Central memory CD8-positive, alpha-beta T cell (primary cell): Measurements from ENCODE around the gene WASF2.
"Not testable (repeated sequence)": the region's sequence is repeated elsewhere in the genome, so short reads cannot be mapped to it uniquely, and the experiment has no call there.

Source experiments
- ATAC-seq: fragments of 150-1000 bp; cut with Tn5 transposase; replicated peaks from 2 replicates; pipeline ENCODE4 v1.10.0; 2022; ENCODE audit warnings: mild to moderate bottlenecking, moderate FRiP score, moderate number of reproducible peaks; ENCODE audit not compliant: poor library complexity, severe bottlenecking; ENCODE audit errors: extremely low read depth
- DNase-seq, 2 donors: peaks; one replicate each; pipeline ENCODE4 v3.0.0; 2021; ENCODE audit warnings: low spot score in 2 of 2
- H3K27ac Mint-ChIP-seq: one replicate; pipeline ENCODE4 v1.8.0; 2022; ENCODE audit warnings: low read depth, mild to moderate bottlenecking, moderate library complexity, mixed read lengths
- H3K27me3 Mint-ChIP-seq: one replicate; pipeline ENCODE4 v1.8.0; 2022; ENCODE audit warnings: mixed read lengths
- H3K36me3 Mint-ChIP-seq: one replicate; pipeline ENCODE4 v1.8.0; 2022; ENCODE audit warnings: mild to moderate bottlenecking, moderate library complexity, mixed read lengths; ENCODE audit not compliant: insufficient read depth
- H3K4me1 Mint-ChIP-seq: one replicate; pipeline ENCODE4 v1.8.0; 2022; ENCODE audit warnings: mixed read lengths
- H3K4me3 Mint-ChIP-seq: one replicate; pipeline ENCODE4 v1.8.0; 2022; ENCODE audit warnings: mild to moderate bottlenecking, moderate library complexity, mixed read lengths
- H3K9me3 Mint-ChIP-seq: one replicate; pipeline ENCODE4 v1.8.0; 2022; ENCODE audit warnings: mixed read lengths

Gene WASF2

DNA sequence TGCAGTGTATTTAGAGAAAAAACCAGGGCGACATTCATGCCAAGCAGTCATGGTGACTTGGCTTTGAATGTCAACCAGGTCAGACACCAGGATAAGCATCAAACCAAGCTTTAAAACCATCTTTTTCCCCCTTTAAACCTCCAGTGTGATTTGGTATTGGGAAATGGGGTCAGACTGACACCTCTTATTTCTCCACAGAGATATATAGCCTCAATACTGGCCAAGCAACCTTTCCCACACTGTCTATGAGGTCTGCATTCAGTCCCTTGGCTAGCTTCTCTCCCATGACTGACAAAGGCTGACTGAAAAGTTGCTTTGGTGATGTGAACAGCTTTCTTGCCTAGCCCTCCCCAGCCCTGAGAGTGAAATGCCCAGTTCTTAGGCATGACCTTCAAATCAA, 75.9 kb downstream of the WASF2 start:
- no peak for ATAC-seq

DNA sequence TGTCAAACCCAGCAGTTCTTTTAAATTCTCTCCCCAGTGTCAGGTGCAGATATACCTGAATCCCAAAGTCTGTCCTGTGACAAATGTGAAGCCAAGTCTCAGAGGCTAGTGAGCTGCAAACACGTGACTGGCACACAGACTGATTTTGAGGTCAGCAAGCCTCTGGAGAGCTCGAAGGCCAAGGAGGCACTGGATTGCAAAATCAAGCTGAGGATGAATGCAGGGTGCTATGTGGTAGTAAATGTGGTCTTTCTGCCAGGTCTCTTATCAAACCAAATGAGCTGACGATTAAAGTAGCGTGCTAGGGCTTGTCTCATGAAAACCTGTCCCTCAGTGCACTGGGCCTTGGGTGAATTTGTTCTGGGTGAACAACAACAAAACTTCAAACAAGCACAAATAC, 77.0 kb downstream of the WASF2 start:
- H3K4me1 Mint-ChIP-seq: peaks cover 28% of the 10 kb centered on the region
- peaks cover 61% of the 10 kb centered on the region for H3K36me3 Mint-ChIP-seq
- no peaks in the 10 kb centered on the region for H3K9me3 Mint-ChIP-seq
- ATAC-seq (no peak), DNase-seq (no peak)
- no peaks in the 10 kb centered on the region for H3K27me3 Mint-ChIP-seq
- H3K27ac Mint-ChIP-seq: no peak overlapping the region
- H3K4me3 Mint-ChIP-seq: no peak overlapping the region

More for the DNA sequence above, 75.9 kb downstream of the WASF2 start:
- Mint-ChIP-seq H3K27ac (peak overlapping the region; percentile 26), H3K4me1 (peaks cover 39% of the 10 kb centered on the region), H3K4me3 (no peak overlapping the region), H3K36me3 (peaks cover 63% of the 10 kb centered on the region), H3K27me3 (no peaks in the 10 kb centered on the region), H3K9me3 (no peaks in the 10 kb centered on the region)
- DNase-seq: no peak

- no peak overlapping the region for H3K27ac Mint-ChIP-seq
- ATAC-seq: no peak
- no peak overlapping the region for H3K4me3 Mint-ChIP-seq
- peaks cover 65% of the 10 kb centered on the region for H3K36me3 Mint-ChIP-seq
- H3K4me1 Mint-ChIP-seq: peaks cover 27% of the 10 kb centered on the region
- H3K27me3 Mint-ChIP-seq: no peaks in the 10 kb centered on the region
- H3K9me3 Mint-ChIP-seq: no peaks in the 10 kb centered on the region
- DNase-seq: no peak
Observed at GRCh38 chr1:27412502-27412901, 77.5 kb downstream of the WASF2 start.

DNA sequence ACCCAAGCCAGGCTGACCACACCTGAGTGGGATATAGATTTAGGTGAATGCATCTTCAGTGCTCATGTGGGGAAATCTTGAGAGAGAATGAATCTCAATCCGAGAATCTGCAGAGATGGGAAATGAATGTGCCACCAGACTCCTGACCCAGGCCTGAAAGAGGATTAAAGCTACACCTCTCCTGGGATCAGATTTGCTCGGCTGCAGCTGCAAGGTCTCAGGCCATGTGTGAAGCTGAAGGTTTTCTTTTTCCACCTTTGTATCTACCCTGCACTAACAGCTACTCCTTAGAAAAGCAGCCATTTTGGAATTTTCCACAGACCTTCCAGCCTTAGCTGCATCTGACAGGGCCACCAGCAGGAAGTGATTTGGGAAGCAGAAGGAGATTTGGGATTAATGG, 79.3 kb downstream of the WASF2 start:
- Mint-ChIP-seq H3K4me1 (peaks cover 14% of the 10 kb centered on the region), H3K27me3 (no peaks in the 10 kb centered on the region), H3K9me3 (no peaks in the 10 kb centered on the region), H3K27ac (no peak overlapping the region), H3K36me3 (peaks cover 61% of the 10 kb centered on the region), H3K4me3 (no peak overlapping the region)
- no peak for ATAC-seq
- DNase-seq: no peak

DNA sequence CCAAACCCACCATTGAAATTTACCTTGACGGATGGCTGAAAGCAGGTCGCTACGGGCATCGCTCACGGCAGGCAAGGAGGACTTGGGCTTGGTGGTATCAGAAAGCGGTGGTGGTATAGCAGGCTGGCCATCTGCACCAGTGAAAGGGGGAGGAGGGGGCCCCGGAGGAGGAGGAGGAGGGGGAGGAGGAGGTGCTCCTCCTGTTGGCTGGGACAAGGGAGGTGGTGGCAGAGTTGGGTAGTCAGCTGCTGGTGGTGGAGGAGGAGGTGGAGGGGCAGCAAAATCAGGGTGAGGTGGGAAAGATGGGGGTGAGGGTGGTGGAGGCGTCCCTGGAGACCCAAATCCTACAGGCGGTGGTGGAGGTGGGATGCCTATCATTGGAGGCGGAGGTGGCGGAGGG, 80.3 kb downstream of the WASF2 start:
- H3K27ac Mint-ChIP-seq: no peak overlapping the region
- no peaks in the 10 kb centered on the region for H3K27me3 Mint-ChIP-seq
- peaks cover 8% of the 10 kb centered on the region for H3K4me1 Mint-ChIP-seq
- H3K36me3 Mint-ChIP-seq: peaks cover 56% of the 10 kb centered on the region
- no peak overlapping the region for H3K4me3 Mint-ChIP-seq
- DNase-seq (no peak), ATAC-seq (no peak)
- H3K9me3 Mint-ChIP-seq: no peaks in the 10 kb centered on the region

- peaks cover 10% of the 10 kb centered on the region for H3K4me1 Mint-ChIP-seq
- H3K27ac Mint-ChIP-seq: no peak overlapping the region
- no peaks in the 10 kb centered on the region for H3K27me3 Mint-ChIP-seq
- ATAC-seq (no peak), DNase-seq (no peak)
- H3K4me3 Mint-ChIP-seq: no peak overlapping the region
- peaks cover 46% of the 10 kb centered on the region for H3K36me3 Mint-ChIP-seq
- no peaks in the 10 kb centered on the region for H3K9me3 Mint-ChIP-seq
Observed at GRCh38 chr1:27408151-27408550, 81.8 kb downstream of the WASF2 start.

DNA sequence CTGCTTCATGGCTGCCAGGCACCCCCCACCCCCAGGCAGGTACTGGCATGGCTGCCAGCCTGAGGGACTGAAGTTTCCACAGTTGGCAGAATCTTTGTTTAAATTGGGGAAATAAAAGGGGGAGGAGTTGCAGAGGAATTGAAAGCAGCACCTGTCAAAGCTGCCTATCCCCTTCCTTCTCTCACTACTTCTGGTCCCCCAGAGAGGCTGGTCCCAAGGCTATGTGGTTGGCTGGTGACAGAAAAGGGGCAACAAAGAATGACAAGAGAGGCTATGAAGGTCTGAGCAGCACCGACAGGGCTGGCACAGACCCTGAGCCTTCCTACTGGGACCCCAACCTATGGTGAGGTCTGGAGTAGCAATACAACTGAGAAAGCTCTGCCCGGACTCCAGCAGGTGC, 83.2 kb downstream of the WASF2 start:
- DNase-seq, H3K27ac Mint-ChIP-seq, H3K27me3 Mint-ChIP-seq, H3K4me3 Mint-ChIP-seq, ATAC-seq, H3K9me3 Mint-ChIP-seq: not testable (repeated sequence)
- peaks cover 10% of the 10 kb centered on the region for H3K4me1 Mint-ChIP-seq
- peaks cover 37% of the 10 kb centered on the region for H3K36me3 Mint-ChIP-seq

- Mint-ChIP-seq H3K4me3 (no peak overlapping the region), H3K4me1 (peaks cover 14% of the 10 kb centered on the region), H3K27ac (no peak overlapping the region), H3K27me3 (no peaks in the 10 kb centered on the region), H3K9me3 (no peaks in the 10 kb centered on the region), H3K36me3 (peaks cover 34% of the 10 kb centered on the region)
- ATAC-seq (no peak), DNase-seq (no peak)
Observed at GRCh38 chr1:27406362-27406680, 83.6 kb downstream of the WASF2 start.

GRCh38 chr1:27405598-27406361, 84.2 kb downstream of the WASF2 start:
- H3K9me3 Mint-ChIP-seq, H3K27ac Mint-ChIP-seq, DNase-seq, H3K27me3 Mint-ChIP-seq, H3K4me3 Mint-ChIP-seq, ATAC-seq: not testable (repeated sequence)
- Mint-ChIP-seq H3K4me1 (peaks cover 19% of the 10 kb centered on the region), H3K36me3 (peaks cover 30% of the 10 kb centered on the region)

- H3K36me3 Mint-ChIP-seq: peaks cover 30% of the 10 kb centered on the region
- no peaks in the 10 kb centered on the region for H3K27me3 Mint-ChIP-seq
- no peak overlapping the region for H3K4me3 Mint-ChIP-seq
- H3K4me1 Mint-ChIP-seq: peaks cover 26% of the 10 kb centered on the region
- DNase-seq: no peak
- no peak overlapping the region for H3K27ac Mint-ChIP-seq
- H3K9me3 Mint-ChIP-seq: no peaks in the 10 kb centered on the region
- no peak for ATAC-seq
Observed at GRCh38 chr1:27405074-27405473, 84.9 kb downstream of the WASF2 start.

DNA sequence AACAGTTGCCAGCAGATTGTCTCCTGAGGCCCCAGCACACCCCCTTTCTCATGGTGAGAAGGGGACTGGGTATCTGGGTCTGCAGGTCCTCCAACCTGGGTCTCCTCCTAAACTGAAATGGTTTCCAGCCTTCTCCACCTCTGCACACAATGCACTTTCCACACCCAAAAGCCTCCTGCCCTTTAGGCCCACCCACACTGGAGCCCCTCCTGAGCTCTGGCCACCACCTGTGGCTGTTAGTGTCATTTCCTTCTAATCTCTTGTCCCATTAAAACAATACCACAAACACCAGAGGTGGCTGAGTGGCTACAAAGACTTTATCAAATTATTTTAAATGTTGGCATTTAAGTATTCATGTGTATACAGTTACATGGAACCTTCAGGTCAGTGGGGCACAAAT, 86.0 kb downstream of the WASF2 start:
- DNase-seq (no peak), ATAC-seq (no peak)
- H3K27me3 Mint-ChIP-seq: no peaks in the 10 kb centered on the region
- H3K9me3 Mint-ChIP-seq: no peaks in the 10 kb centered on the region
- no peak overlapping the region for H3K4me3 Mint-ChIP-seq
- H3K4me1 Mint-ChIP-seq: peaks cover 26% of the 10 kb centered on the region
- peak overlapping the region; percentile 29 for H3K27ac Mint-ChIP-seq
- peaks cover 25% of the 10 kb centered on the region for H3K36me3 Mint-ChIP-seq

- Mint-ChIP-seq H3K27me3 (no peaks in the 10 kb centered on the region), H3K27ac (peak overlapping the region; percentile 29), H3K4me3 (no peak overlapping the region), H3K9me3 (no peaks in the 10 kb centered on the region), H3K36me3 (peaks cover 21% of the 10 kb centered on the region), H3K4me1 (peaks cover 26% of the 10 kb centered on the region)
- ATAC-seq (no peak), DNase-seq (no peak)
Observed at GRCh38 chr1:27403065-27403726, 86.8 kb downstream of the WASF2 start.

- no peak for DNase-seq
Observed at GRCh38 chr1:27402349-27402754, 87.6 kb downstream of the WASF2 start.

More at GRCh38 chr1:27402349-27402754, 87.6 kb downstream of the WASF2 start:
- ATAC-seq: no peak
- Mint-ChIP-seq H3K27me3 (no peaks in the 10 kb centered on the region), H3K4me1 (peaks cover 25% of the 10 kb centered on the region), H3K27ac (no peak overlapping the region), H3K9me3 (no peaks in the 10 kb centered on the region), H3K4me3 (no peak overlapping the region), H3K36me3 (peaks cover 15% of the 10 kb centered on the region)
